ENCODE measurements around the gene ATP10D.
"Not testable (repeated sequence)": the region's sequence is repeated elsewhere in the genome, so short reads cannot be mapped to it uniquely, and the experiment has no call there.

Gene ATP10D

DNA sequence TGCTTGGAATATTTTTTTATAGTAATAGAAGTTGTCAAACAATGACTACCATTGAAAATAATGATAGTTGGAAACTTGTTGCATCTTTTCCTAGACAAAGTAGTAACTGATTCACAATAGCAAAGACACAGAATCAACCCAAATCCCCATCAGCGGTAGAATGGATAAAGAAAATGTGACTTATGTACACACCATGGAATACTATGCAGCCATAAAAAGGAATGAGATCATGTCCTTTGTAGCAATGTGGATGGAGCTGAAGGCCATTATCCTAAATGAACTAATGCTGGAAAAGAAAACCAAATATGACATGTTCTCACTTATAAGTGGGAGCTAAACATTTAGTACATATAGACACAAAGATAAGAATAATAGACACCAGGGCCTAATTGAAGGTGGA, 49.7 kb downstream of the ATP10D start:
- TF ChIP-seq POLR2A (IDR thresholded peaks at IDR 0.05; ENCODE audit: low read depth, low read length) = no peak
- DNase-seq (ENCODE audit: insufficient read length, low spot score) = no peak
- no peak for FAIRE-seq

DNA sequence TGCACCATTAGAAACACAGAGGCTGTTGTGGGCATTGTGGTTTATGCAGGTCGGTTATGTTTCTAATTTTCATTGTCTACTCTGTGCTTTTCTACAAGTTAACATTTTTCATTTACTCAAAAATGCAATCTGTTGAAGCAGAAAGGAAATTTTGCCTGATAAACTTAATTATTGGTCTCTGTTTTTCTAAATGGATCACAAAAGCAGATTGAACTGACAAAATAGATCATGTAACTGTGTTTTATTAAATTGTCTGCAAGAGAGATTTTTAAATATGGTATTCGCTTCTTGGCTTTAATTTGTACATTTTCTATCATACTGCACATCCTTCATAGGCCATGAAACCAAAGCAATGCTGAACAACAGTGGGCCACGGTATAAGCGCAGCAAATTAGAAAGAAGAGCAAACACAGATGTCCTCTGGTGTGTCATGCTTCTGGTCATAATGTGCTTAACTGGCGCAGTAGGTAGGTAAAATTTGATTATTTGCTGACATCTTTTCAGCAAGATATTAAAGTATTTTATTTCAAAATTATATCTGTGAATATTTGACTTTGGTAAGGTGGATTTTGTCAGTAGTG, 50.6 kb downstream of the ATP10D start:
- no peak for TF ChIP-seq POLR2A (IDR thresholded peaks at IDR 0.05; ENCODE audit: low read depth, low read length)
- DNase-seq (ENCODE audit: insufficient read length, low spot score) (no peak), FAIRE-seq (no peak)

DNA sequence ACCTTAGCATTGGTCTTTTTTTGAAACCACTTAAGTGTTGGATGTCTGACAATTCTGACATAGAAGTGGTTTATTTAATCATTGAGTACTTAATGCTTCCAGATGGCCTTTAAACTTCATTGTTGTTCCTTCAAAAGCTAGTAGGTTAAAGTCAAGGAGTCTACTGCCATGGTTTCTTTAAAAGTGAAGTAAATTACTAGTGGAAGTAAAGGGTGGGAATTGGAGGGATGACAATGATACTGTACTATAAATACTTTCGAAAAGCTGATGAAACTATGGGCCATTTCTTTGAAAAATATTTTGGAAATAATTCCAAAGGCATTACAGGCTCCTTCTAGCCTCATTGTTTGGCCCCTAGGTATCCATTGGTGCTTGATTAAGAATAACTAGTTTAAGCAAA, 51.9 kb downstream of the ATP10D start:
- FAIRE-seq = no peak
- TF ChIP-seq POLR2A (IDR thresholded peaks at IDR 0.05; ENCODE audit: low read depth, low read length) = no peak
- DNase-seq (ENCODE audit: insufficient read length, low spot score) = no peak

DNA sequence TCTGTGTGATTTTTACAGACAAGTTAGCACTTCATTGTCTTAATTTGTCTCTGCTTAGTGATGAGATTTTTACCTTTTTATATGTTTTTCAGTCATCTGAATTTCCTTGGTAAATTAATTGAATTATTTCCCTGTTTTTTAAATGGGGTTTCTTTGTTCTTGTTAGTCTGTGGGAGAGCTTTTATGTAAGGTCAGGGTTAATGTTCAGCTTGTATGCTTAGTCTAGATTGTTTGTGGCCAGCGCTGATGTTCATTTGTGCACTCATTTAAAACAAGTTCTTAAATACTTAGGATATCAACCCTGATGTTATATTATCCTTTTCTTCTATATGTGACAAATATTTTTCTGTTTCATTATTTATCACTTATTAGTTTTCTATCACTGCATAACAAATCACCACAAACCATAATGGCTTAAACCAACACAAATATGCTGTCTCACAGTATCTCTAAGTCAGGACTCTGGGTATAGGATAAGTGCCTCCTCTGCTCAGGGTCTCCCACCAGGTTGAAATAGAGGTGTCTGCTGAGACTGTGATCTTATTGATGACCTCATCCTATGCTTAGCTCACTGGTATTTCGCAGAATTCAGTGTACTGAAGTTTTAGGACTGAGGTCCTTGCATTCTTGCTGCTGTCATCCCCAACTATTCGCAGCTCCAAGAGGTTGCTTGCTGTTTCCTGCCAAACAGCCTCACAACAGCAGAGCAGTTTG, 53.2 kb downstream of the ATP10D start:
- FAIRE-seq (no peak), DNase-seq (ENCODE audit: insufficient read length, low spot score) (no peak)
- TF ChIP-seq POLR2A (IDR thresholded peaks at IDR 0.05; ENCODE audit: low read depth, low read length) = no peak

DNA sequence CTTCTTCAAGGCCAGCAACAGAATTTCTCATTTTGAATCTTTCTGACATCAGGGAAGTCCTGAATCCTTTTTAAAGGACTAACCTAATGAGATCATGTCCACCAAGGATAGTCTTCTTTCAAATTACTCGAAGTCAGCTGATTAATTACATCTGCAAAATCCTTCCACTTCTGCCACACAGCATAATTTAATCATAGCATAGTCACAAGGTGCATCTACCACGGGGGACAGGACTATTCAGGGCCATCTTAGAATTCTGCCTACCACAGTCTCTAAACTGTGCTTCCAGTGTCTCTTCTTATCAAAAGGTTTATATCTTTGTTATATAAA, 53.7 kb downstream of the ATP10D start:
- DNase-seq (ENCODE audit: insufficient read length, low spot score) (no peak), FAIRE-seq (no peak)
- TF ChIP-seq POLR2A (IDR thresholded peaks at IDR 0.05; ENCODE audit: low read depth, low read length) = no peak

DNA sequence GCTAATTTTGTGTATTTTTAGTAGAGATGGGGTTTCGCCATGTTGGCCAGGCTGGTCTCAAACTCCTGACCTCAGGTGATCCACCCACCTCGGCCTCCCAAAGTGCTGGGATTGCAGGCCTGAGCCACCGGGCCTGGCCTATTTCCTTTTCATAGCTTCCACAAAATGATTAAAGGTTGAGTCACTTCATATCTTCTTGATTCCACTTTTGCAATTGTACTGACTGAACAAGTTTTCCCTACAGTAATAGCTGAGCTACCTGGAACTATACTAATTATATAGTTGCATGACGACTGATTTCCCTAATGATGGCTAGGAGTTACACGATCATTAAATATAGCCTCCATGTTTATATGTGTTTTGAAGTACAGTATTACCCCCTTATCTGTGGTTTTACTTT, 57.6 kb downstream of the ATP10D start:
- FAIRE-seq = not testable (repeated sequence)

DNA sequence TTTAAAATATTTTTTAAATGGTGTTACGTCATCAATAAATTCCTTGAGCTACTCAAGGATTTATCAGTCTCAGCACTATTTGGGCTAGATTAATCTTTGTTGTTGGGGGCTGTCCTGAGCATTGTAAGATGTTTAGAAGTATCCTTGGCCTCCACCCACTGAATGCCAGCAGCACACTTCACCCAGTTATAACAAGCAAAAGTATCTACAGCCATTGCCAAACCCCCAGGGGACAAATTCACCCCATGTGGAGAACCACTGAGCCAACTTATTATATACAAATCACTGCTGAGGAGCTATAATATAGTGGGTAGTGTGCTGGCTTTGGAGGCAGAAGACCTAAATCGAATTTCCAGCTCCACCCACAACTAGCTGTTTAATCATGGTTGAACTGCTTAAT, 58.3 kb downstream of the ATP10D start:
- FAIRE-seq (no peak), DNase-seq (ENCODE audit: insufficient read length, low spot score) (no peak)
- TF ChIP-seq POLR2A (IDR thresholded peaks at IDR 0.05; ENCODE audit: low read depth, low read length) = no peak

More for the DNA sequence above, 57.6 kb downstream of the ATP10D start:
- DNase-seq (ENCODE audit: insufficient read length, low spot score) = not testable (repeated sequence)

DNA sequence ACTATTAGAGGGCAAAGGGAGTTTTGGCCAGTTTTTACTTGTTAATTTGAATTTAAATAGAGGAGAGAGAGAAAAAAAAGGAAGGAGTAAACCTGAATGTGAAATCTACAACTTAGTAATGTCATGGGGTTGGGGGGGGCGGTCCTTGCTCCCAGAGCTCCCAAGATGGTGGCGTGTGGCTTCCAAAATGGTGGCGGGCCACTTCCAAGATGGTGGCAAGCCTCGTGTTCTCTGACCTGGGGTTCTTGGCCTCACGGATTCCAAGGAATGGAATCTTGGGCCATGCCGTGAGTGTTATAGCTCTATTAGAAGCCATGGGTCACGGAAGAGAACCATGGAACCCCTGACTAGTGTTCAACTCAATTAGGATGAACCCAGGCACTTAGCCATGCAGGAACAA, 65.3 kb downstream of the ATP10D start:
- not testable (repeated sequence) for FAIRE-seq; DNase-seq (ENCODE audit: insufficient read length, low spot score)

DNA sequence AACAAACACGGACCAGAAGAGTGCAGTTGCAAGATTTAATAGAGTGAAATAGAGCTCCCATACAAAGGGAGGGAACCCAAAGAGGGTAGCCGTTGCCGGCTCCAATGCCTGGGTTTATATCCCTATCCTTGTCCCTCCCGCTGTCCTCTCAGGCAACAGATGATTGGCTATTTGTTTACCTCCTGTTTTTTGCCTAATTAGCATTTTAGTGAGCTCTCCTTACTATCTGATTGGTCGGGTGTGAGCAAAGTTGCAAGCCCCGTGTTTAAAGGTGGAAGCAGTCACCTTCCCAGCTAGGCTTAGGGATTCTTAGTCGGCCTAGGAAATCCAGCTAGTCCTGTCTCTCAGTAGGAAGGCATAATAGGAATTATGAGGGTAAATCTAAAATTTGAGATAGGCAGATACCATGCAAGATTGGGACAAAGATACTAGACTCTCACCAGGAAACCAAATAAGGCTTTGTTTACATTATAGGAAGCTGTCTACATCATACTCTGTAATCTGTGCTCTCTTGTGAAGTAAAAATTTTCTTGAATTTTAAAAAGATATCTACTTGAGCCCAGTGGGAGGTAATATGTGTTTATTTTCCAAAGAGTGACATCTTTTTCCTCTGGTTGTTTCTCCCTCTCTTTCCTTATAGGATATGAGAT, 65.9 kb downstream of the ATP10D start:
- DNase-seq (ENCODE audit: insufficient read length, low spot score) (no peak), FAIRE-seq (no peak)

DNA sequence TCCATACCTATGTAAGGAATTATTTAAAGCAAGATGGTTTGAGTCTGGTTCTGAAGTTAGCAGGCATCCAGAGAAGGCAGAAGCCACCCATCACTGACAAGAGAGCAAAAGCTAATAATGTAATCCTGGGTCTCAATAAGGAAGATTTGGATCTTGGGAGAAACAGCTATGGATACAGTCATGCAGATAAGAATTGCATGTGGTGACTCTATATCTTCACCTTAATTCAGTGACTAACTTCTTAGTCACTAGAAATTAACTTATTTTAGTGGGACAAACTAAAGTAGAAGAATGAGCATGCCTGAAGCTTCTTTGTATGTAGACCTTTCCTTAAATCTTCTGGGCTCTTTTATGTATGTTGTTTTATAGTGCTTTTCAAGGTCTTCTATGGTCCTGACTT, 66.6 kb downstream of the ATP10D start:
- DNase-seq (ENCODE audit: insufficient read length, low spot score) (no peak), FAIRE-seq (no peak)

More for the DNA sequence above, 65.9 kb downstream of the ATP10D start:
- no peak for TF ChIP-seq POLR2A (IDR thresholded peaks at IDR 0.05; ENCODE audit: low read depth, low read length)

DNA sequence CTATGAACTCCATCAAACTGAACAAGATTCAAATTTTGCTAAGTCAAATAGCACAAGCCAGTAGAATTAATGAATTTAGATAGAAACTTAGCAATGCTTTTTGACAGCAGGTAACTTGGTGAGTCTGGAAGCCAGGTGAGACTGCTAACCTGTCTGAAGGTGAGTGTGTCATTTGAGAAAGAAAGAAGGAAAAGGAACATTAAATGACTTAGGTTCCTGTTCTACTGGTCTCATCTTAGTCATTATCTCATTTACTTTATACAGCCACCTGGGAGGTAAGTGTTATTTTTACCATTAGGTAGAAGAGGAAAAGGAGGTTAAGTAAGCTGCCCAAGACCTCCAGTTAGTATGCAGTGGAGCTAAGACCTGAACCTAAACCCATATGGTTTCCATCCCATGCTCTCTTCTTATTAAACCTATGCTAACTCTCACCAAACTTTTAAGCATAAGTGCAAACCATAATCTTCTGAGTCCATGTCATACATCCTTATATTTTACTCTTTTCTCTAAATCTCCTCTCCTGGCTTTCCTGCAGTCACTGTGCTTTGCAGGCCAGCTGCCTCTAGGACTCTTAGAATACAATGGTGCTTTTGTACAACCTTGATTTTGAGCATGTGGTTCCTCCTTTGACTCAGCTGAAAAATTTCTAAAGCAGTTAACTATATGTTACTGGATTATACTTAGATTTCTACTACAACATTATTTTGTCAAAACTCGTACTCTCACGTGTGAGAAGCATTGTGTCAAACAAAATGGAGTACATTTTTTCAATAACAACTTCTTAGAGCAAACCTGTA, 68.5 kb downstream of the ATP10D start:
- FAIRE-seq = no peak
- TF ChIP-seq POLR2A (IDR thresholded peaks at IDR 0.05; ENCODE audit: low read depth, low read length) = no peak
- DNase-seq (ENCODE audit: insufficient read length, low spot score) = no peak

More for the DNA sequence above, 66.6 kb downstream of the ATP10D start:
- no peak for TF ChIP-seq POLR2A (IDR thresholded peaks at IDR 0.05; ENCODE audit: low read depth, low read length)

DNA sequence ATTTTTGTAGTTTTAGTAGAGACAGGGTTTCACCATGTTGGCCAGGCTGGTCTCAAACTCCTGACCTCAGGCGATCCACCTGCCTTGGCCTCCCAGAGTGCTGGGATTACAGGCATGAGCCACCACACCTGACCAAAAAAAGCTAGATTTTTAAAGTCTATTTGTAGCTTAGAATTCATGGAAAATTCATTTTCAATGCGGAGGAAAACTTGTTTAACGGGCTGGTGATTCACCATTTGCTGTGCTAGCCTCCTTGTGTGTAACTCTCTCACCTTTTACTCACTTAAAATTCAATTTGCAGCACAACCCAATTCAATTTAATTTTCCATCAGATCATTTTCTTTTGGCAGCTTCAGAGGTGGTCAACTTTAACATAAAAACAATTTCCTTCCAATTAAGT, 70.8 kb downstream of the ATP10D start:
- not testable (repeated sequence) for FAIRE-seq; DNase-seq (ENCODE audit: insufficient read length, low spot score)

DNA sequence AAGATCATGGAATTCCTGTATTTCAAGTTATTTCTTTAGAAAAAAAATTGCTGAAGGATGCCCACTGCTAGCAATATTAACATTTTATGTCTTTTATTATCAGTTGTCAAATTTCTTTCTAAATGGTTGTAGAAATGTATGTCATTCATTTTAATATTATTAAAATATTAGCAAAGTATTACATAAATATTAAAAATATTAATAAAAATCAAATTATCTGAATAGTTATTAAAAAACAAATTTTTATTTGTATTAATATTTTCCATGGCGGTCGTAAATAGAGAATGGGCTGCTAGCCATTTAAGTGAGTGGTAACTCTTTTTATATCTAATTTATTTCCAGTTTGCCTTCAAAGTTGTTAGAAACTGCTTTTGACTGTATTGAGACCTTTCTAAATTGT, 72.2 kb downstream of the ATP10D start:
- no peak for DNase-seq (ENCODE audit: insufficient read length, low spot score)
- no peak for FAIRE-seq
- TF ChIP-seq POLR2A (IDR thresholded peaks at IDR 0.05; ENCODE audit: low read depth, low read length) = no peak

DNA sequence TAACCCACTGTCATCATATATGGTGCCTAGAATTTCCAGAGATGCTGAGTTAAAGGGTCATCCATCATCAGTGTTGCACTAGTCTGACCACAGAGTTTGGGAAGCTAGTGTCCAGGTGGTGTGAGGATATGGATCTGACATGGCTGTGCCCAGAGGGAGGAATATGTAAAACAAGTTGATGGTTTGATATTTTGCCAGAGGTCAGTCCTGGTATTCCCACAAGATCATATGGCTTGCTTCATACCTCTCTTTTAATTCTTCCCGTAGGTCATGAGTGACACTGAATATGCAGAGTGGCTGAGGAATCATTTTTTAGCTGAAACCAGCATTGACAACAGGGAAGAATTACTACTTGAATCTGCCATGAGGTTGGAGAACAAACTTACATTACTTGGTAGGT, 75.6 kb downstream of the ATP10D start:
- no peak for FAIRE-seq
- TF ChIP-seq POLR2A (IDR thresholded peaks at IDR 0.05; ENCODE audit: low read depth, low read length) = no peak
- no peak for DNase-seq (ENCODE audit: insufficient read length, low spot score)
